HEK293T (cell line): Measurements from ENCODE around the gene PEX16.
"Not testable (repeated sequence)": the region's sequence is repeated elsewhere in the genome, so short reads cannot be mapped to it uniquely, and the experiment has no call there.

Experiments
- ARNT ChIP-seq: fragments of 450-650 bp; IDR thresholded peaks from 2 replicates; pipeline ENCODE4 v1.6.1; 2017; ENCODE audit warnings: mild to moderate bottlenecking
- BHLHE40 ChIP-seq: fragments of 450-650 bp; IDR thresholded peaks from 2 replicates; pipeline ENCODE4 v1.6.1; 2016; ENCODE audit warnings: mild to moderate bottlenecking, moderate library complexity, borderline replicate concordance
- ELF4 ChIP-seq: fragments of 450-650 bp; IDR thresholded peaks from 2 replicates; pipeline ENCODE4 v1.6.1; 2017; ENCODE audit warnings: antibody characterized with exemption
- FOXA1 ChIP-seq: fragments of 450-650 bp; IDR thresholded peaks from 2 replicates; pipeline ENCODE4 v1.6.1; 2016; ENCODE audit warnings: mild to moderate bottlenecking
- FOXK2 ChIP-seq: fragments of 450-650 bp; IDR thresholded peaks from 2 replicates; pipeline ENCODE4 v1.6.1; 2016; ENCODE audit warnings: mild to moderate bottlenecking
- FOXM1 ChIP-seq: fragments of 450-650 bp; IDR thresholded peaks from 2 replicates; pipeline ENCODE4 v1.6.1; 2017; ENCODE audit warnings: mild to moderate bottlenecking, borderline replicate concordance
- HDGF ChIP-seq: fragments of 450-650 bp; IDR thresholded peaks from 2 replicates; pipeline ENCODE4 v1.6.1; 2017; ENCODE audit warnings: antibody characterized with exemption, borderline replicate concordance
- L3MBTL2 ChIP-seq: fragments of 450-650 bp; conservative IDR thresholded peaks from 2 replicates; pipeline ENCODE4 v1.6.1; 2016; ENCODE audit warnings: mild to moderate bottlenecking
- LEF1 ChIP-seq: fragments of 450-650 bp; IDR thresholded peaks from 2 replicates; pipeline ENCODE4 v1.6.1; 2017; ENCODE audit warnings: mild to moderate bottlenecking, borderline replicate concordance
- NFRKB ChIP-seq: fragments of 450-650 bp; IDR thresholded peaks from 2 replicates; pipeline ENCODE4 v1.6.1; 2016; ENCODE audit warnings: mild to moderate bottlenecking, moderate library complexity
- SP1 ChIP-seq: fragments of 450-650 bp; IDR thresholded peaks from 2 replicates; pipeline ENCODE4 v1.6.1; 2017
- SUZ12 ChIP-seq: fragments of 450-650 bp; IDR thresholded peaks from 2 replicates; pipeline ENCODE4 v1.6.1; 2016; ENCODE audit warnings: mild to moderate bottlenecking
- TARDBP ChIP-seq: fragments of 450-650 bp; IDR thresholded peaks from 2 replicates; pipeline ENCODE4 v1.6.1; 2016
- TF ChIP-seq, protein P1 (sequence below): fragments of 450-650 bp; IDR thresholded peaks from 2 replicates; pipeline ENCODE4 v1.6.1; 2016

DNA sequence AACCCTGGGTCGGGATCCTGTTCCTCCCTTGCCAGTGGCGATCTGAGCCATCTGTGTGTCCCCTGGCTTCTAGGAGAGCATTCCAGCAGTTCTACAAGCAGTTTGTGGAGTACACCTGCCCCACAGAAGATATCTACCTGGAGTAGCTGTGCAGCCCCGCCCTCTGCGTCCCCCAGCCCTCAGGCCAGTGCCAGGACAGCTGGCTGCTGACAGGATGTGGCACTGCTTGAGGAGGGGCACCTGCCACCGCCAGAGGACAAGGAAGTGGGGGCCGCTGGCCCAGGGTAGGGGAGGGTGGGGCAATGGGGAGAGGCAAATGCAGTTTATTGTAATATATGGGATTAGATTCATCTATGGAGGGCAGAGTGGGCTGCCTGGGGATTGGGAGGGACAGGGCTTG lies 12.1 kb downstream of the PEX16 start:
- not testable (repeated sequence) for TF ChIP-seq BHLHE40, SP1, NFRKB, FOXA1, FOXM1, HDGF, SUZ12, LEF1, L3MBTL2, FOXK2, ARNT, TARDBP, ELF4
- TF ChIP-seq, protein P1, sequence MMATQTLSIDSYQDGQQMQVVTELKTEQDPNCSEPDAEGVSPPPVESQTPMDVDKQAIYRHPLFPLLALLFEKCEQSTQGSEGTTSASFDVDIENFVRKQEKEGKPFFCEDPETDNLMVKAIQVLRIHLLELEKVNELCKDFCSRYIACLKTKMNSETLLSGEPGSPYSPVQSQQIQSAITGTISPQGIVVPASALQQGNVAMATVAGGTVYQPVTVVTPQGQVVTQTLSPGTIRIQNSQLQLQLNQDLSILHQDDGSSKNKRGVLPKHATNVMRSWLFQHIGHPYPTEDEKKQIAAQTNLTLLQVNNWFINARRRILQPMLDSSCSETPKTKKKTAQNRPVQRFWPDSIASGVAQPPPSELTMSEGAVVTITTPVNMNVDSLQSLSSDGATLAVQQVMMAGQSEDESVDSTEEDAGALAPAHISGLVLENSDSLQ: not testable (repeated sequence)
